GM06990 (cell line): ENCODE results near the gene SLC17A3.

Experiments
- DNase-seq: peaks from one replicate; pipeline ENCODE4 v3.0.0-alpha.2; 2011; ENCODE audit not compliant: insufficient read length; ENCODE audit errors: extremely low read depth
- H3K27me3 ChIP-seq: replicated peaks from 2 replicates; pipeline ENCODE4 v1.6.0; 2011; ENCODE audit warnings: low read length; ENCODE audit not compliant: control insufficient read depth, insufficient read depth
- H3K36me3 ChIP-seq: 2 replicates; pipeline ENCODE4 v1.5.1; 2011; ENCODE audit warnings: low read length; ENCODE audit not compliant: control insufficient read depth, insufficient read depth
- H3K4me3 ChIP-seq: replicated peaks from 2 replicates; pipeline ENCODE4 v1.5.1; 2011; ENCODE audit warnings: low read depth, mild to moderate bottlenecking, control low read depth, low read length
- CTCF ChIP-seq: IDR thresholded peaks from 2 replicates; pipeline ENCODE4 v1.5.1; 2011; ENCODE audit warnings: low read length, control low read depth, mild to moderate bottlenecking, inconsistent platforms; ENCODE audit not compliant: insufficient read depth, poor library complexity, severe bottlenecking

SLC17A3 gene

GRCh38 chr6:25874118-25874517 is at the start of gene SLC17A3:
Gene SLC17A3, minus strand, starts transcription at chr6:25874243. Its CDS starts 5,856 bp downstream, at chr6:25868387.
- TF ChIP-seq CTCF, result no peak
- DNase-seq, result no peak
- H3K4me3 ChIP-seq, result no peak within 1 kb of the TSS
- H3K36me3 ChIP-seq, result no peaks in the 10 kb centered on the region
- H3K27me3 ChIP-seq, result no peaks in the 10 kb centered on the region; the same call in 1 of the 2 replicates

GRCh38 chr6:25922301-25922700 is 48.3 kb upstream of the SLC17A3 start:
- no peak for DNase-seq
- Histone ChIP-seq H3K36me3 (no peaks in the 10 kb centered on the region), H3K27me3 (no peaks in the 10 kb centered on the region; the same call in 1 of the 2 replicates), H3K4me3 (no peak overlapping the region)
- no peak for TF ChIP-seq CTCF

- H3K4me3 ChIP-seq, result no peak overlapping the region
- no peak for DNase-seq
- H3K36me3 ChIP-seq, result no peaks in the 10 kb centered on the region
- no peaks in the 10 kb centered on the region; the same call in 1 of the 2 replicates for H3K27me3 ChIP-seq
- TF ChIP-seq CTCF, result no peak
These were observed 47.6 kb upstream of the SLC17A3 start for GRCh38 chr6:25921525-25922203.

- no peak for TF ChIP-seq CTCF
- DNase-seq, result no peak
- Histone ChIP-seq H3K4me3 (no peak overlapping the region), H3K27me3 (no peaks in the 10 kb centered on the region), H3K36me3 (no peaks in the 10 kb centered on the region)
These were observed 45.6 kb upstream of the SLC17A3 start for GRCh38 chr6:25919657-25920056.

- Histone ChIP-seq H3K27me3 (no peaks in the 10 kb centered on the region), H3K36me3 (no peaks in the 10 kb centered on the region), H3K4me3 (no peak overlapping the region)
- DNase-seq, result no peak
- no peak for TF ChIP-seq CTCF
These were observed 44.1 kb upstream of the SLC17A3 start for GRCh38 chr6:25918083-25918683.
